HG03025 (cell line): ENCODE measurements around the gene DUSP6.

Experiments
- ATAC-seq: cut with Tn5 transposase; IDR thresholded peaks from one replicate; pipeline ENCODE4 v1.9.1; 2021; ENCODE audit warnings: mild to moderate bottlenecking, moderate library complexity; ENCODE audit not compliant: unreplicated experiment, low FRiP score

The DUSP6 gene

DNA sequence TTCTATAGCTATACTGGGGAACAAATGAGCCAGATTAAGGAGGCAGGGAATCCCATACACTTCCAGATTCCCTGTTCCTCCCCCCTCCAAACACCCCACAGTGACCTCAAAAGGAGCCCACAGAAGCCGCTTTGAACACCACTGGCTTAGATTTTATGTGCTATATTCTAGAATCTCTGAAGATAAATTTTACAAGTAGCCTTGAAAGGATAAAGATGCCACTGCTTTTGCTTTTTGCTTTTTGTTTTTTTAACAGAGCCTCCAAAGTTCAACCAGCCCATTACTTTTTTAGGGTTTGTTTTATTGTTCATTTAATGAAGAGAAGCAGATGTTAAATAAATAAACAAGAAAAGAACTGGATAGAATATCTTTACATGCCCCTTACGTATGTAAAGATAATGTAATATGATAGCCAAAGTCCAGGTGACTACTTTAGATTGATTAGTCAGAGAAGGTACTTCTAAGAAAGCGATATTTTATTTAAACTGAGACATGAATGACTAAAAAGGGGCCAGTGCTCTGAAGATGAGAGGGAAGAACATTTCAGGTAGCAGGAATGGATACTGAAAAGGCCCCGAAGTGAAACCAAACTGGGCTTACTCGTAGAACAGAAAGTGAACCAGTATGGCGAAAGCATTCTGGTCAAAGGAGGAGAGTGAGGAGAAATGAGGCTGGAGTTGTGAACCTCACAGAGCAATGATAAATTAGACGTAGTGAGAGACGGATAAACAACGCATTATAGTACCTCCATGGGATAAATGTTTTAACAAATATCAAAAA lies 44.6 kb downstream of the DUSP6 start:
- ATAC-seq = no peak

DNA sequence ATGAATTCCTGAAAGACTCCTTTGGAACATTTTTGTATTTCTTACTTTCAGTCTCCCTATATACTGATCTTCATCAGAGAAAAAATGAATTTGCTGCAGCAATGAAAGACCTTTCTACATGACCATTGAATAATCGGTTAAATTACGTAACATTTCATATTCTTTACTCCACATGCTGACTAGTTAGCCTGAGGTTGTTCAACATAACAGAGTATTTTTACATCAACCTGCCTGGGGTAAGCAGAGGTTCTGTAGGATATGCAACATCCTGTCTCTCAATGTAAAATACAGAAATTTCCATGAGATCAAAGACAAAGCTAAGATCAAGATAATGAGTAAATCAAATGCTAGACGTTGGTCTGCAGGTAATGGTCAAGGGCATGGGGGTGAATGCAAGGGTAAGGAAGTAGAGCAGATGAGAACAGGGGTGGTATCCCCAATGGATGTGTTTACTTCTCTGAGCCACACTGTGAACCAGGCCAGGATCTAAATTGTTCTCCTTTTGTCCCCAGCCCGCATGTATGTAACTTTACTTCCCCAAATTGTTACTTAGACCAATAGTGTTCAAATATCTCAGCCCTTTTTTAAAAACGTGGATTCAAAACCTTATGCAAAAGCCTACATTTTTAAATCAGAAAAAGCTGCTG lies 45.4 kb downstream of the DUSP6 start:
- no peak for ATAC-seq

DNA sequence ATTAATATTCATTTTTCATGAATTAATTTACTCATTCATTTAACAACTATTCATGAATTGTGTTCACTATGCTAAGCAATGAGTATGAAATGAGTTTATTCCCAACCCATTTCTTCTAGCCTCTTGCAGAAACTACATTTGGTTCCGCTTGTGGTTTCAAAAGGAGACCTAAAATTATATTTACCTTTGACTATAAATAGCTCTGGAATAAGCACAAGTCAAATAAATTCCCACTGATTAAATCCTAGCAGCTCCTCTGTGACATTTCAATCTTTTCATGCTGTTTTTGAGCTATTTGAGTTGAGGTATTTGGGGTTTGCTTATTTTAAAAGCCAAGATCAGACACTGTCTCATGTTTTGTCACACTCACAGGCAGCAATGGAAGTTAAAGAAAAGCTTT lies 46.9 kb downstream of the DUSP6 start:
- ATAC-seq = no peak

DNA sequence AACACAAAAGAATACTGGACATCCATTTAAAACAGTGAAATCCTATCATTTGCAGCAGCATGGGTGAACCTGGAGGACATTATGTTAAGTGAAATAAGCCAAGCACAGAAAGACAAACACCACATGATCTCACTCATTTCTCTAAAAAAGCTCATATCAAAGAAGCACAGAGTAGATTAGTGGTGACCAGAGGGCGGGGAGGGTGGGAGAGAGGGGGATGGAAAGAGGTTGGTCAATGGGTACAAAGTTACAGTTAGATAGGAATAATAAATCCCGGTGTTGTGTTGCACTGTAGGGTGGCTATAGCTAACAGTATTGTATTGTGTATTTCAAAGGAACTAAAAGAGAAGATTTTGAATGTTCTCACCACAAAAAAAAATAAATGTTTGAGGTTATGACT lies 52.4 kb downstream of the DUSP6 start:
- no peak for ATAC-seq

GRCh38 chr12:89299417-89299816 lies 52.9 kb downstream of the DUSP6 start:
- ATAC-seq = no peak
